Stimulated activated naive CD8-positive, alpha-beta T cell treated with anti-CD3 and anti-CD28 coated beads, Interleukin-15, Interleukin-2, amounts not matched to agents 100 ng/mL and 50 ng/mL, for 24 hours (primary cell): Measurements from ENCODE around the gene RNF175.

Experiments
- H3K27ac Mint-ChIP-seq: one replicate; pipeline ENCODE4 v1.8.0; 2021; ENCODE audit warnings: mild to moderate bottlenecking, mixed read lengths
- H3K27me3 Mint-ChIP-seq: one replicate; pipeline ENCODE4 v1.8.0; 2021; ENCODE audit warnings: mixed read lengths
- H3K36me3 Mint-ChIP-seq: one replicate; pipeline ENCODE4 v1.8.0; 2021; ENCODE audit warnings: low read depth, mixed read lengths
- H3K4me1 Mint-ChIP-seq: one replicate; pipeline ENCODE4 v1.8.0; 2021; ENCODE audit warnings: low read depth, mixed read lengths
- H3K4me3 Mint-ChIP-seq: one replicate; pipeline ENCODE4 v1.8.0; 2021; ENCODE audit warnings: mild to moderate bottlenecking, mixed read lengths
- H3K9me3 Mint-ChIP-seq: one replicate; pipeline ENCODE4 v1.8.0; 2021; ENCODE audit warnings: mixed read lengths

Gene RNF175

GRCh38 chr4:153759407-153760316, at the start of gene RNF175:
Gene RNF175 (minus strand): TSS chr4:153760024. CDS start chr4:153759862, 162 bp downstream.
- H3K4me1 Mint-ChIP-seq: peaks cover 34% of the 10 kb centered on the region
- H3K9me3 Mint-ChIP-seq: peaks cover 4% of the 10 kb centered on the region
- peak within 1 kb of the TSS; percentile 63 for H3K4me3 Mint-ChIP-seq
- H3K36me3 Mint-ChIP-seq: peaks cover 3% of the 10 kb centered on the region
- peak within 1 kb of the TSS; percentile 17 for H3K27ac Mint-ChIP-seq
- H3K27me3 Mint-ChIP-seq: peaks cover 51% of the 10 kb centered on the region

GRCh38 chr4:153809307-153809706, 49.5 kb upstream of the RNF175 start:
- Mint-ChIP-seq H3K9me3 (no peaks in the 10 kb centered on the region), H3K4me1 (peaks cover 44% of the 10 kb centered on the region), H3K4me3 (peak overlapping the region; percentile 35), H3K27ac (peak overlapping the region; percentile 45), H3K27me3 (peaks cover 8% of the 10 kb centered on the region), H3K36me3 (no peaks in the 10 kb centered on the region)

GRCh38 chr4:153808175-153808574, 48.4 kb upstream of the RNF175 start:
- peak overlapping the region; percentile 56 for H3K27ac Mint-ChIP-seq
- H3K36me3 Mint-ChIP-seq: no peaks in the 10 kb centered on the region
- peaks cover 44% of the 10 kb centered on the region for H3K4me1 Mint-ChIP-seq
- peaks cover 10% of the 10 kb centered on the region for H3K27me3 Mint-ChIP-seq
- H3K9me3 Mint-ChIP-seq: no peaks in the 10 kb centered on the region
- no peak overlapping the region for H3K4me3 Mint-ChIP-seq

- Mint-ChIP-seq H3K27ac (no peak overlapping the region), H3K27me3 (peaks cover 11% of the 10 kb centered on the region)
Measured at GRCh38 chr4:153806073-153806472, 46.2 kb upstream of the RNF175 start.

GRCh38 chr4:153804722-153805121, 44.9 kb upstream of the RNF175 start:
- no peaks in the 10 kb centered on the region for H3K9me3 Mint-ChIP-seq
- H3K4me1 Mint-ChIP-seq: peaks cover 32% of the 10 kb centered on the region
- no peak overlapping the region for H3K4me3 Mint-ChIP-seq
- no peak overlapping the region for H3K27ac Mint-ChIP-seq
- H3K36me3 Mint-ChIP-seq: no peaks in the 10 kb centered on the region
- H3K27me3 Mint-ChIP-seq: peaks cover 18% of the 10 kb centered on the region

More at GRCh38 chr4:153806073-153806472, 46.2 kb upstream of the RNF175 start:
- no peaks in the 10 kb centered on the region for H3K9me3 Mint-ChIP-seq
- H3K4me3 Mint-ChIP-seq: no peak overlapping the region
- no peaks in the 10 kb centered on the region for H3K36me3 Mint-ChIP-seq
- peaks cover 41% of the 10 kb centered on the region for H3K4me1 Mint-ChIP-seq

- Mint-ChIP-seq H3K4me3 (no peak overlapping the region), H3K27ac (no peak overlapping the region), H3K4me1 (peaks cover 3% of the 10 kb centered on the region), H3K9me3 (no peaks in the 10 kb centered on the region), H3K36me3 (no peaks in the 10 kb centered on the region), H3K27me3 (peaks cover 63% of the 10 kb centered on the region)
Measured at GRCh38 chr4:153799694-153800074, 39.9 kb upstream of the RNF175 start.

- no peaks in the 10 kb centered on the region for H3K9me3 Mint-ChIP-seq
- H3K4me3 Mint-ChIP-seq: no peak overlapping the region
- H3K27ac Mint-ChIP-seq: no peak overlapping the region
- no peaks in the 10 kb centered on the region for H3K4me1 Mint-ChIP-seq
- no peaks in the 10 kb centered on the region for H3K36me3 Mint-ChIP-seq
- H3K27me3 Mint-ChIP-seq: peaks cover 68% of the 10 kb centered on the region
Measured at GRCh38 chr4:153798901-153799693, 39.3 kb upstream of the RNF175 start.

- H3K27ac Mint-ChIP-seq: no peak overlapping the region
- no peaks in the 10 kb centered on the region for H3K4me1 Mint-ChIP-seq
- no peaks in the 10 kb centered on the region for H3K36me3 Mint-ChIP-seq
- peaks cover 70% of the 10 kb centered on the region for H3K27me3 Mint-ChIP-seq
- H3K4me3 Mint-ChIP-seq: no peak overlapping the region
- no peaks in the 10 kb centered on the region for H3K9me3 Mint-ChIP-seq
Measured at GRCh38 chr4:153798420-153798819, 38.6 kb upstream of the RNF175 start.

GRCh38 chr4:153794006-153794405, 34.2 kb upstream of the RNF175 start:
- H3K4me3 Mint-ChIP-seq: no peak overlapping the region
- H3K4me1 Mint-ChIP-seq: peaks cover 34% of the 10 kb centered on the region
- no peaks in the 10 kb centered on the region for H3K9me3 Mint-ChIP-seq
- H3K27me3 Mint-ChIP-seq: peaks cover 90% of the 10 kb centered on the region
- H3K27ac Mint-ChIP-seq: no peak overlapping the region
- H3K36me3 Mint-ChIP-seq: no peaks in the 10 kb centered on the region

- Mint-ChIP-seq H3K4me1 (peaks cover 43% of the 10 kb centered on the region), H3K9me3 (no peaks in the 10 kb centered on the region), H3K27me3 (peaks cover 91% of the 10 kb centered on the region), H3K27ac (no peak overlapping the region), H3K4me3 (peak overlapping the region; percentile 70), H3K36me3 (no peaks in the 10 kb centered on the region)
Measured at GRCh38 chr4:153792618-153793247, 32.9 kb upstream of the RNF175 start.

GRCh38 chr4:153791746-153792617, 32.2 kb upstream of the RNF175 start:
- Mint-ChIP-seq H3K36me3 (no peaks in the 10 kb centered on the region), H3K4me1 (peaks cover 43% of the 10 kb centered on the region), H3K27me3 (peaks cover 91% of the 10 kb centered on the region), H3K27ac (peak overlapping the region; percentile 68), H3K4me3 (peak overlapping the region; percentile 70), H3K9me3 (no peaks in the 10 kb centered on the region)

- peak overlapping the region; percentile 70 for H3K4me3 Mint-ChIP-seq
- peak overlapping the region; percentile 68 for H3K27ac Mint-ChIP-seq
- peaks cover 91% of the 10 kb centered on the region for H3K27me3 Mint-ChIP-seq
- H3K4me1 Mint-ChIP-seq: peaks cover 43% of the 10 kb centered on the region
- H3K36me3 Mint-ChIP-seq: no peaks in the 10 kb centered on the region
- no peaks in the 10 kb centered on the region for H3K9me3 Mint-ChIP-seq
Measured at GRCh38 chr4:153790962-153791551, 31.2 kb upstream of the RNF175 start.

- peaks cover 43% of the 10 kb centered on the region for H3K4me1 Mint-ChIP-seq
- peak overlapping the region; percentile 39 for H3K4me3 Mint-ChIP-seq
Measured at GRCh38 chr4:153790500-153790865, 30.7 kb upstream of the RNF175 start.

More at GRCh38 chr4:153790500-153790865, 30.7 kb upstream of the RNF175 start:
- Mint-ChIP-seq H3K36me3 (no peaks in the 10 kb centered on the region), H3K27me3 (peaks cover 91% of the 10 kb centered on the region), H3K9me3 (no peaks in the 10 kb centered on the region), H3K27ac (no peak overlapping the region)
